MCF 10A (cell line): ENCODE data around the gene PLXNB3. TPM values are rescaled to one million over a fixed set of nuclear protein-coding genes. Genes with fewer than 3 reads are reported as not detected.

Experiments used
- BruUV-seq: library from RNA; stranded (reverse); fragments of 400-500 nt; replicated peaks from 2 replicates; lab custom pipeline; 2021; lab: Mats Ljungman, UMichigan
- CTCF ChIA-PET: fragments of 300-600 bp; sonication (Branson Sonifier 250); formaldehyde crosslinking; extraction: SDS; loops from one replicate; lab custom pipeline; 2021; ENCODE audit warnings: antibody characterized with exemption, inconsistent platforms; lab: Yijun Ruan, JAX
- POLR2A ChIA-PET: fragments of 300-600, 350-650 bp; sonication (Branson Sonifier 250); formaldehyde crosslinking; extraction: SDS; loops from one replicate; lab custom pipeline; 2020; ENCODE audit warnings: antibody characterized with exemption, inconsistent platforms; lab: Yijun Ruan, JAX
- DNase-seq: peaks from one replicate; pipeline ENCODE4 v3.0.0-alpha.2; 2018; ENCODE audit not compliant: unreplicated experiment
- H3K27ac Mint-ChIP-seq: one replicate; pipeline ENCODE4 v1.8.0; 2022; ENCODE audit warnings: mild to moderate bottlenecking, low read depth, mixed read lengths; ENCODE audit not compliant: unreplicated experiment
- H3K27me3 Mint-ChIP-seq: one replicate; pipeline ENCODE4 v1.8.0; 2022; ENCODE audit warnings: mixed read lengths; ENCODE audit not compliant: insufficient read depth, unreplicated experiment
- H3K36me3 Mint-ChIP-seq: one replicate; pipeline ENCODE4 v1.8.0; 2022; ENCODE audit warnings: mild to moderate bottlenecking, moderate library complexity, mixed read lengths; ENCODE audit not compliant: insufficient read depth, unreplicated experiment
- H3K4me1 Mint-ChIP-seq: one replicate; pipeline ENCODE4 v1.8.0; 2022; ENCODE audit warnings: mixed read lengths; ENCODE audit not compliant: insufficient read depth, unreplicated experiment
- H3K4me3 Mint-ChIP-seq: one replicate; pipeline ENCODE4 v1.8.0; 2022; ENCODE audit warnings: mild to moderate bottlenecking, moderate library complexity, mixed read lengths; ENCODE audit not compliant: unreplicated experiment
- H3K9me3 Mint-ChIP-seq: one replicate; pipeline ENCODE4 v1.8.0; 2022; ENCODE audit warnings: mixed read lengths; ENCODE audit not compliant: unreplicated experiment
- intact Hi-C: fragments of 100-400 bp; cut with micrococcal nuclease; formaldehyde crosslinking; loops from 2 replicates; pipeline ENCODE4 v1.14.1; 2022
- total RNA-seq: library from RNA; stranded (reverse); gene quantifications from 2 replicates; pipeline ENCODE4 v1.2.3, GENCODE V29; 2022
- TF ChIP-seq, protein P1 (sequence below): fragments of 200-600 bp; IDR thresholded peaks from one replicate; pipeline ENCODE4 v1.8.0; 2022; ENCODE audit warnings: antibody characterized with exemption, mild to moderate bottlenecking; ENCODE audit not compliant: unreplicated experiment

PLXNB3 gene
- total RNA-seq, 1 experiment from 2014 or later, result 7.2 TPM

DNA sequence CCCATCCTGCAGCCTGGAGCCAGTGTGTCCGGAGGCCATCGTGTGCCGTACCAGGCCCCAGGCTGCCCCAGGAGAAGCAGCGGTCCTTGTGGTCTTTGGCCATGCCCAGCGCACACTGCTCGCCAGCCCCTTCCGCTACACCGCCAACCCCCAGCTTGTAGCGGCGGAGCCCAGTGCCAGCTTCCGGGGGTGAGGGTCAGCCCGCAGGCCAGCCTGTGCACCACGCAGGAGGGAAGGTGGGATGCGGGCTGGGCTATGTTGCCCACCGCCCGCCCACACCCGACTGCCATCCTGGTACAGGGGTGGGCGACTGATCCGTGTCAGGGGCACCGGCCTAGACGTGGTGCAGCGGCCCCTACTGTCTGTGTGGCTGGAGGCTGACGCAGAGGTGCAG is 9.2 kb downstream of the PLXNB3 start:
- Mint-ChIP-seq H3K4me1 (no peaks in the 10 kb centered on the region), H3K9me3 (no peaks in the 10 kb centered on the region), H3K27ac (no peak overlapping the region), H3K27me3 (no peaks in the 10 kb centered on the region), H3K4me3 (no peak overlapping the region), H3K36me3 (peaks cover 8% of the 10 kb centered on the region)
- DNase-seq, result no peak
- CTCF ChIA-PET, result no interaction called here
- BruUV-seq, result no TSS peak
- intact Hi-C loops, result no loop called here
- TF ChIP-seq, protein P1, sequence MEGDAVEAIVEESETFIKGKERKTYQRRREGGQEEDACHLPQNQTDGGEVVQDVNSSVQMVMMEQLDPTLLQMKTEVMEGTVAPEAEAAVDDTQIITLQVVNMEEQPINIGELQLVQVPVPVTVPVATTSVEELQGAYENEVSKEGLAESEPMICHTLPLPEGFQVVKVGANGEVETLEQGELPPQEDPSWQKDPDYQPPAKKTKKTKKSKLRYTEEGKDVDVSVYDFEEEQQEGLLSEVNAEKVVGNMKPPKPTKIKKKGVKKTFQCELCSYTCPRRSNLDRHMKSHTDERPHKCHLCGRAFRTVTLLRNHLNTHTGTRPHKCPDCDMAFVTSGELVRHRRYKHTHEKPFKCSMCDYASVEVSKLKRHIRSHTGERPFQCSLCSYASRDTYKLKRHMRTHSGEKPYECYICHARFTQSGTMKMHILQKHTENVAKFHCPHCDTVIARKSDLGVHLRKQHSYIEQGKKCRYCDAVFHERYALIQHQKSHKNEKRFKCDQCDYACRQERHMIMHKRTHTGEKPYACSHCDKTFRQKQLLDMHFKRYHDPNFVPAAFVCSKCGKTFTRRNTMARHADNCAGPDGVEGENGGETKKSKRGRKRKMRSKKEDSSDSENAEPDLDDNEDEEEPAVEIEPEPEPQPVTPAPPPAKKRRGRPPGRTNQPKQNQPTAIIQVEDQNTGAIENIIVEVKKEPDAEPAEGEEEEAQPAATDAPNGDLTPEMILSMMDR, result no peak
- POLR2A ChIA-PET, result no interaction called here

DNA sequence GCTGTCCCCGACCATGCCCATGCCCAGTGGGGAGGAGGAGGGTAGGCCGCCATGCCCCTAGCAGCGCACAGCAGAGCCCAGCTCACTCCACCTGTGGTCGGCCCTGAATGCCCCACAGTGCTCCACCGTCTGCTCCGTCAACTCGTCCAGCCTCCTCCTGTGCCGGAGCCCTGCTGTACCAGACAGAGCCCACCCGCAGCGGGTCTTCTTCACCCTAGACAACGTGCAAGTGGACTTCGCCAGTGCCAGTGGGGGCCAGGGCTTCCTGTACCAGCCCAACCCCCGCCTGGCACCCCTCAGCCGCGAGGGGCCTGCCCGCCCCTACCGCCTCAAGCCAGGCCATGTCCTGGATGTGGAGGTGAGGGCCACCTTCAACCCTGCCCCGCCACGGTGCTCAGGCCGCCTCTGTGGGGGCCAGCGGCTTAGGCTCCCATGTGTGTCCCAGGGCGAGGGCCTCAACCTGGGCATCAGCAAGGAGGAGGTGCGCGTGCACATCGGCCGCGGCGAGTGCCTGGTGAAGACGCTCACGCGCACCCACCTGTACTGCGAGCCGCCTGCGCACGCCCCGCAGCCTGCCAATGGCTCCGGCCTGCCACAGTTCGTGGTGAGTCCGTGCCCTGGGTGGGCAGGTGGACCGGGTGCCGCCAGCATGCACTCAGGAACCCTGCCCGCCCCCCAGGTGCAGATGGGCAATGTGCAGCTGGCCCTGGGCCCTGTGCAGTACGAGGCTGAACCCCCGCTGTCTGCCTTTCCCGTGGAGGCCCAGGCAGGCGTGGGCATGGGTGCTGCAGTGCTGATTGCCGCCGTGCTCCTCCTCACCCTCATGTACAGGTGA is 9.9 kb downstream of the PLXNB3 start:
- peaks cover 8% of the 10 kb centered on the region for H3K36me3 Mint-ChIP-seq
- H3K4me1 Mint-ChIP-seq, result no peaks in the 10 kb centered on the region
- DNase-seq, result no peak
- no peak overlapping the region for H3K4me3 Mint-ChIP-seq
- H3K27me3 Mint-ChIP-seq, result no peaks in the 10 kb centered on the region
- intact Hi-C loops, result no loop called here
- ChIA-PET CTCF (no interaction called here), POLR2A (no interaction called here)
- no TSS peak for BruUV-seq
- H3K27ac Mint-ChIP-seq, result no peak overlapping the region
- TF ChIP-seq, protein P1, result no peak
- H3K9me3 Mint-ChIP-seq, result no peaks in the 10 kb centered on the region

DNA sequence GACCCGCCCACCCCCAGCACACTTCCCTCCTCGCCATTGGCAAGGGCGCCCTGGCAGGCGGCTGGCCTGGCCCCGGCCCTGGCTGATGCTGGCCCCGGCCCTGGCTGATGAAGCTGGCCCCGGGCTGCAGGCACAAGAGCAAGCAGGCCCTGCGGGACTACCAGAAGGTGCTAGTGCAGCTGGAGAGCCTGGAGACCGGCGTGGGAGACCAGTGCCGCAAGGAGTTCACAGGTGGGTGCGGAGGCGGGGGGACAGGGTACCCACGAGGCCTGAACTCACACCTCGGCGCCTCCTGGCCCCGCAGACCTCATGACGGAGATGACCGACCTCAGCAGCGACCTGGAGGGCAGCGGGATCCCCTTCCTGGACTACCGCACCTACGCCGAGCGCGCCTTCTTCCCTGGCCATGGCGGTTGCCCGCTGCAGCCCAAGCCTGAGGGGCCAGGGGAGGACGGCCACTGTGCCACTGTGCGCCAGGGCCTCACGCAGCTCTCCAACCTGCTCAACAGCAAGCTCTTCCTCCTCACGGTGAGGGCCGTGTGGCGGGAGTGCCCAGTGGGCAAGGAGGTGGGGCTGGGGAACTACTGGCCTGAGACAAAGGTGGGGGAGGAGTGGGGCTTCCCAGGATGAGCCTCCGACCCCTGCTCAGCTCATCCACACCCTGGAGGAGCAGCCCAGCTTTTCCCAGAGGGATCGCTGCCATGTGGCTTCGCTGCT is 10.7 kb downstream of the PLXNB3 start:
- POLR2A ChIA-PET, result no interaction called here
- Mint-ChIP-seq H3K36me3 (peaks cover 14% of the 10 kb centered on the region), H3K27me3 (no peaks in the 10 kb centered on the region), H3K4me1 (no peaks in the 10 kb centered on the region), H3K4me3 (no peak overlapping the region), H3K9me3 (no peaks in the 10 kb centered on the region), H3K27ac (no peak overlapping the region)
- no peak for DNase-seq
- intact Hi-C loops, result no loop called here
- BruUV-seq, result no TSS peak
- TF ChIP-seq, protein P1, result no peak
- CTCF ChIA-PET, result interaction anchor here (0.6 kb wide), 3 partner anchors 158 to 179 kb away, joined by 3 read pairs; no protein-coding TSS in a partner anchor
